Smooth muscle cell (in vitro differentiated cells): ENCODE results near the gene RNU6-1. TPM values are rescaled to one million over a fixed set of nuclear protein-coding genes. Genes with fewer than 3 reads are reported as not detected.

Source experiments
- DNase-seq: peaks from one replicate; lab custom pipeline; 2025; ENCODE audit not compliant: unreplicated experiment; lab: John Stamatoyannopoulos, UW
- H2AFZ ChIP-seq: fragments of 200-600 bp; sonication (generic); 2 replicates; pipeline ENCODE4 v1.6.0; 2016; ENCODE audit warnings: antibody characterized with exemption, low read depth, mild to moderate bottlenecking
- H3F3A ChIP-seq: fragments of 200-600 bp; sonication (generic); 2 replicates; pipeline ENCODE4 v1.6.0; 2017; ENCODE audit warnings: antibody characterized with exemption, low read depth
- H3K27ac ChIP-seq: fragments of 200-600 bp; sonication (generic); 2 replicates; pipeline ENCODE4 v1.5.1; 2016; ENCODE audit warnings: low read depth, mild to moderate bottlenecking
- H3K27me3 ChIP-seq: fragments of 200-600 bp; sonication (generic); 2 replicates; pipeline ENCODE4 v1.6.1; 2016; ENCODE audit warnings: low read depth, mild to moderate bottlenecking
- H3K36me3 ChIP-seq: fragments of 200-600 bp; sonication (generic); 2 replicates; pipeline ENCODE4 v1.5.1; 2016; ENCODE audit warnings: low read depth
- H3K4me1 ChIP-seq: fragments of 200-600 bp; sonication (generic); 2 replicates; pipeline ENCODE4 v1.5.1; 2016; ENCODE audit warnings: low read depth
- H3K4me2 ChIP-seq: fragments of 200-600 bp; sonication (generic); 2 replicates; pipeline ENCODE4 v1.6.0; 2016; ENCODE audit warnings: mild to moderate bottlenecking
- H3K4me3 ChIP-seq: fragments of 200-600 bp; sonication (generic); 2 replicates; pipeline ENCODE4 v1.5.1; 2016; ENCODE audit warnings: mild to moderate bottlenecking
- H3K79me2 ChIP-seq: fragments of 200-600 bp; sonication (generic); 2 replicates; pipeline ENCODE4 v1.6.0; 2016; ENCODE audit warnings: low read depth, mild to moderate bottlenecking
- H3K9ac ChIP-seq: fragments of 200-600 bp; sonication (generic); 2 replicates; pipeline ENCODE4 v1.6.0; 2016; ENCODE audit warnings: low read depth
- H3K9me3 ChIP-seq: fragments of 200-600 bp; sonication (generic); replicated peaks from 2 replicates; pipeline ENCODE4 v1.5.1; 2016; ENCODE audit warnings: low read depth
- H4K20me1 ChIP-seq: fragments of 200-600 bp; sonication (generic); 2 replicates; pipeline ENCODE4 v1.6.0; 2016; ENCODE audit warnings: low read depth
- WGBS: methylation state at CpG from one replicate; pipeline ENCODE4 v1.1.7; 2016; ENCODE audit warnings: low lambda C conversion rate; 5-methylcytosine and 5-hydroxymethylcytosine counted together
- polyA plus RNA-seq: library from polyadenylated mRNA; unstranded; fragments of >200 nt; fragmentation: Nextera tagmentation; extraction: Ambion mirVana; gene quantifications from 2 replicates; pipeline ENCODE4 v1.2.1, GENCODE V29; 2016
- total RNA-seq: library from RNA; depleted of rRNA; stranded (reverse); fragments of >200 nt; gene quantifications from 2 replicates; pipeline ENCODE4 v1.2.3, GENCODE V29; 2014
- TF ChIP-seq, protein P1 (sequence below): fragments of 200-600 bp; sonication (generic); IDR thresholded peaks from 2 replicates; pipeline ENCODE4 v1.5.1; 2017; ENCODE audit warnings: borderline replicate concordance, mild to moderate bottlenecking, antibody characterized with exemption; ENCODE audit not compliant: insufficient read depth, poor library complexity, severe bottlenecking

RNU6-1 gene
- total and polyA plus RNA-seq, 2 experiments from 2014 or later = not detected

DNA sequence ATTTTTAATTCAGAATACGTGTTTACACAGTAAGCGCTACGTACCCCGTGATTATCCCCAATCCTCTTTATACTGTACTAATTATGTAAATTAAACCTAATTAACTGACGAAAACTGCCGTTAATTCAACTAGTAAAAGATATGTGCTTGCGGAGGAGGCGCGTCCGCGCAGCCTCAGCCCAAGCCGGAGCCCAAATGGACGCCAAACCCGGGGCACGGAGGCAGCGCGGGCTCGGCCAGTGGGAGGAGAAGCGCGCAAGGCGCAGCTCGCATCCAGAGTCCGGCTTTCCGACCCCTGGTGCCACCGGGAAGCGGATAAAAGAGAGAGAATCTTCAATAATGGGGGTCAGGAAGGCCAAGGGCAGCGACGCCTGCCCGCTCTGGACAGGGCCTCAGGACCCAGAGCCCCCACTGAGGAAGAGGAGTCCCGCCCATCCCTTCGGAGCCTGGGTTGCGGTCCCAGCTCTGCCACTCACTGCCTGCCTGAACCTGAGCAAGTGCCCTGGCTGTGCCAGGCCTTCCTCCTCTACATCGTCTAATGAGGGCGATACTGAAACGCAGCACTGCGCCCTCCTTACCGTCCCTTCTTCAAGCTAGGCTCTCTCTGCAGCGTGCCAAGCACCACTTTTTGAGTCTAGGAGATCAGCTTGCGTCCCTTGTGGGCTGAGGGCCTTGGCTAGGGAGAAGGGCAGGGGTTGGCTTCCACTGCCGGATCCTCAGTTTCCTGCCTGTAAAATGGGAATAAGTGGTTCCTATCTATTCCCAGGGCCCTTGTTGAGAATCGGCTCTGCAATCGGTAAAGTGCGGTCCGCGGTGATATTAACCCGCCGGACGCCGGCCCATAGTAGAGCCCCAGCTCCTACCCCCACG lies 19.5 kb downstream of the RNU6-1 start:
- no peak overlapping the region for H2AFZ ChIP-seq
- H3K27ac ChIP-seq = no peak overlapping the region
- DNase-seq = no peak
- TF ChIP-seq, protein P1, sequence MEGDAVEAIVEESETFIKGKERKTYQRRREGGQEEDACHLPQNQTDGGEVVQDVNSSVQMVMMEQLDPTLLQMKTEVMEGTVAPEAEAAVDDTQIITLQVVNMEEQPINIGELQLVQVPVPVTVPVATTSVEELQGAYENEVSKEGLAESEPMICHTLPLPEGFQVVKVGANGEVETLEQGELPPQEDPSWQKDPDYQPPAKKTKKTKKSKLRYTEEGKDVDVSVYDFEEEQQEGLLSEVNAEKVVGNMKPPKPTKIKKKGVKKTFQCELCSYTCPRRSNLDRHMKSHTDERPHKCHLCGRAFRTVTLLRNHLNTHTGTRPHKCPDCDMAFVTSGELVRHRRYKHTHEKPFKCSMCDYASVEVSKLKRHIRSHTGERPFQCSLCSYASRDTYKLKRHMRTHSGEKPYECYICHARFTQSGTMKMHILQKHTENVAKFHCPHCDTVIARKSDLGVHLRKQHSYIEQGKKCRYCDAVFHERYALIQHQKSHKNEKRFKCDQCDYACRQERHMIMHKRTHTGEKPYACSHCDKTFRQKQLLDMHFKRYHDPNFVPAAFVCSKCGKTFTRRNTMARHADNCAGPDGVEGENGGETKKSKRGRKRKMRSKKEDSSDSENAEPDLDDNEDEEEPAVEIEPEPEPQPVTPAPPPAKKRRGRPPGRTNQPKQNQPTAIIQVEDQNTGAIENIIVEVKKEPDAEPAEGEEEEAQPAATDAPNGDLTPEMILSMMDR = no peak
- H3K27me3 ChIP-seq = peaks cover 89% of the 10 kb centered on the region
- no peaks in the 10 kb centered on the region for H3K79me2 ChIP-seq
- no peaks in the 10 kb centered on the region for H3K4me1 ChIP-seq
- no peak overlapping the region for H3K4me3 ChIP-seq
- H3F3A ChIP-seq = no peaks in the 10 kb centered on the region
- H3K9ac ChIP-seq = no peak overlapping the region
- no peaks in the 10 kb centered on the region for H3K9me3 ChIP-seq
- H3K36me3 ChIP-seq = no peaks in the 10 kb centered on the region
- H4K20me1 ChIP-seq = no peaks in the 10 kb centered on the region
- WGBS = 24% methylated on average over 50 of the region's 50 CpGs
- H3K4me2 ChIP-seq = no peak overlapping the region

DNA sequence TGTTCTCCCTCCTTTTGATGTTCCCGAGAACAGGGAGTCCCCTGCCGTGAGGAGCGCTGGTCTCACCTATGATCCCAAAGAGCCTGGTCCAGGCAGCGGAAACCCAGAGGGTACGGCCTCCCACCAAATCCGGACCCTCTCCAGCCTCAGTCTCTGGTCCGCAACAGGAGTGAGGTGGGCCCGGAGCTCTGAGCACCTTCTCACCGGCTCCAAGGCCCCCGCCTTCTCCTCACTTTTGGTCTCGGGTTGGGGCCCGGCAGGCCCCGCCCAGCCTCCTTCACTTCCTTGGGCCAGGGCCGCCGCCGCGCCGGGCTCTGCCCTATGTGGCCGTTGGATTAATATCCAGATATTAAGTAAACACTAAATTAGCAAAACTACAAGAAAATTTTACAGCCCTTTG lies 20.2 kb downstream of the RNU6-1 start:
- Histone ChIP-seq H4K20me1 (no peaks in the 10 kb centered on the region), H3K4me3 (no peak overlapping the region), H3K4me2 (no peak overlapping the region), H3K27me3 (peaks cover 82% of the 10 kb centered on the region), H3K4me1 (no peaks in the 10 kb centered on the region), H3K9ac (no peak overlapping the region), H3K36me3 (no peaks in the 10 kb centered on the region), H3F3A (no peaks in the 10 kb centered on the region), H3K27ac (no peak overlapping the region), H2AFZ (no peak overlapping the region), H3K9me3 (no peaks in the 10 kb centered on the region), H3K79me2 (no peaks in the 10 kb centered on the region)
- TF ChIP-seq, protein P1 = no peak
- WGBS = 35% methylated on average over 18 of the region's 19 CpGs
- no peak for DNase-seq

DNA sequence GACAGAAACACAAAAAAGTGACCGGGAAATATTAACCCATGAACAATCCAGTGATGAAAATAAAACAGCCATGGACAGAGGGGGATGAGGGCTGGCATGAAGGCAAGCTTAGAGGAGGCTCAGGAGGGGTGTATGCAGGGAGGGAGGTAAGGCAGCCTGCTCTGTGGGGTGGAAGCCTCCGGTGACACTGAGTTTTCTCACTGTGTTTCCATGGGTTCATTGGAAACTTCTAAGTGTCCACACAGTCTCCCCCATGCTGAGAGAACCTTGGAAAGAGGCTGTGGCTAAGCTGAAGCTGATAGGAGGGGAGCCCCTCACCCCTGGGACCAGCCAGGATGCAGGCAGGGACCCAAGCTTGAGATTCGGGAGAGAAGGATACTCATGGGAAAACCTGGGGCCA lies 21.4 kb downstream of the RNU6-1 start:
- Histone ChIP-seq H3K4me1 (no peaks in the 10 kb centered on the region), H3F3A (no peaks in the 10 kb centered on the region), H3K9ac (no peak overlapping the region), H3K4me2 (no peak overlapping the region), H4K20me1 (no peaks in the 10 kb centered on the region), H3K27ac (no peak overlapping the region), H3K36me3 (no peaks in the 10 kb centered on the region), H2AFZ (no peak overlapping the region), H3K79me2 (no peaks in the 10 kb centered on the region), H3K9me3 (no peaks in the 10 kb centered on the region), H3K4me3 (no peak overlapping the region), H3K27me3 (peaks cover 70% of the 10 kb centered on the region)
- DNase-seq = no peak
- 86% methylated on average over 3 of the region's 3 CpGs for WGBS
- TF ChIP-seq, protein P1 = no peak

DNA sequence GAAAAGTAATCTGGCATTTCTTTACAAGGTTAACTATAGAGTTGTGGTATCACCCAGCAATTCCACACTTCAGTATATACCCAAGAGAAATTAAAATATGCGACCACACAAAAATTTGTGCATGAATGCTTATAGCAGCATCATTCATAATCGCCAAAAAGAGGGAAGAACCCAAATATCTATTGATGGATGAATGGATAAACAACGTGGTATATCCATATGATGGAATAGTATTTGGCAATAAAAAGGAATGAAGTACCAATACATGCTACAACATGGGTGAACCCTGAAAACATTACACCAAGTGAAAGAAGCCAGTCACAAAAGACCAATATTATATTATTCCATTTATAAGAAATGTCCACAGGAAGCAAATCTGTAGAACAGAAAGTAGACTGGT lies 23.2 kb downstream of the RNU6-1 start:
- DNase-seq = no peak
- H3K9me3 ChIP-seq = no peaks in the 10 kb centered on the region
- H3K36me3 ChIP-seq = no peaks in the 10 kb centered on the region
- no peak overlapping the region for H3K27ac ChIP-seq
- H3F3A ChIP-seq = no peaks in the 10 kb centered on the region
- H3K27me3 ChIP-seq = peaks cover 58% of the 10 kb centered on the region
- no peak overlapping the region for H3K9ac ChIP-seq
- no peaks in the 10 kb centered on the region for H3K79me2 ChIP-seq
- WGBS = 83% methylated on average over 3 of the region's 3 CpGs
- H3K4me2 ChIP-seq = no peak overlapping the region
- H3K4me1 ChIP-seq = no peaks in the 10 kb centered on the region
- H4K20me1 ChIP-seq = no peaks in the 10 kb centered on the region
- TF ChIP-seq, protein P1 = no peak
- no peak overlapping the region for H2AFZ ChIP-seq
- no peak overlapping the region for H3K4me3 ChIP-seq
